T-cell (primary cell): ENCODE measurements around the gene XCL1. TPM values are rescaled to one million over a fixed set of nuclear protein-coding genes. Genes with fewer than 3 reads are reported as not detected.

Experiments used
- total RNA-seq, 35 experiments: library from RNA in 6 of 35; stranded (reverse) in 6 of 35; fragments of 120-200 nt in 1 of 35; gene quantifications; one replicate each; pipeline versions ENCODE4 v1.2.1 to v1.2.4 and lab custom pipeline; 2013 to 2026

The XCL1 gene
- total RNA-seq, 5 donors from 2014 or later (not counting 1 experiment from before 2014, with no cell fraction given): 0.45 to 5.0 (median 3.5) TPM

Other genes with a start within 250 kb of the XCL1 start
- gene XCL2, start 32.6 kb upstream of the XCL1 start, total RNA-seq: 10 to 100 TPM in 1 of 5 donors, 1 to 10 TPM in 4; 1.7 to 10.8 (median 4.7) TPM
- not detected for gene DPT, start 152.6 kb downstream of the XCL1 start, total RNA-seq